Activated naive CD8-positive, alpha-beta T cell treated with anti-CD3 and anti-CD28 coated beads, Interleukin-2, amount 10 ng/mL, durations not matched to agents 7 days and 5 days (primary cell): ENCODE measurements around the gene SHISA4. TPM values are rescaled to one million over a fixed set of nuclear protein-coding genes. Genes with fewer than 3 reads are reported as not detected.
A peak's percentile ranks its signal among the peaks of the same experiment; 100 is the strongest.

Source experiments
- ATAC-seq: fragments of 150-1000 bp; cut with Tn5 transposase; one replicate; pipeline ENCODE4 v1.10.0; 2021; ENCODE audit warnings: low read depth, moderate library complexity
- POLR2A ChIA-PET: fragments of 350-600 bp; sonication (Branson Sonifier 250); formaldehyde crosslinking; loops from one replicate; lab custom pipeline; 2021; ENCODE audit warnings: antibody characterized with exemption; lab: Charles Lee
- DNase-seq: peaks from one replicate; pipeline ENCODE4 v3.0.0; 2021
- H3K27ac Mint-ChIP-seq: one replicate; pipeline ENCODE4 v1.8.0; 2022; ENCODE audit warnings: mild to moderate bottlenecking, mixed read lengths
- H3K27me3 Mint-ChIP-seq: one replicate; pipeline ENCODE4 v1.8.0; 2022; ENCODE audit warnings: mild to moderate bottlenecking, moderate library complexity, mixed read lengths
- H3K36me3 Mint-ChIP-seq: one replicate; pipeline ENCODE4 v1.8.0; 2021; ENCODE audit warnings: mild to moderate bottlenecking, mixed read lengths
- H3K4me1 Mint-ChIP-seq: one replicate; pipeline ENCODE4 v1.8.0; 2021; ENCODE audit warnings: mixed read lengths
- H3K4me3 Mint-ChIP-seq: one replicate; pipeline ENCODE4 v1.8.0; 2022; ENCODE audit warnings: mild to moderate bottlenecking, moderate library complexity, mixed read lengths
- H3K9me3 Mint-ChIP-seq: one replicate; pipeline ENCODE4 v1.8.0; 2021; ENCODE audit warnings: mixed read lengths
- total RNA-seq, 2 experiments: library from RNA; stranded (reverse); gene quantifications; one replicate each; pipeline ENCODE4 v1.2.3, GENCODE V29; 2021

Gene SHISA4
- total RNA-seq, 2 experiments from 2014 or later = 0.23 TPM; not detected in 1

GRCh38 chr1:201886103-201886885 lies 2.4 kb upstream of the SHISA4 start:
- peaks cover 2% of the 10 kb centered on the region for H3K4me1 Mint-ChIP-seq
- no peaks in the 10 kb centered on the region for H3K9me3 Mint-ChIP-seq
- no peak overlapping the region for H3K4me3 Mint-ChIP-seq
- no peaks in the 10 kb centered on the region for H3K36me3 Mint-ChIP-seq
- no peak for DNase-seq
- H3K27me3 Mint-ChIP-seq = peaks cover 34% of the 10 kb centered on the region
- POLR2A ChIA-PET = interaction anchor here (1.4 kb wide), 1 partner anchor 9 kb away, joined by 4 read pairs; no protein-coding TSS in a partner anchor
- ATAC-seq = no peak
- H3K27ac Mint-ChIP-seq = no peak overlapping the region

- ATAC-seq (no peak), DNase-seq (no peak)
- H3K27ac Mint-ChIP-seq = no peak overlapping the region
- peaks cover 2% of the 10 kb centered on the region for H3K4me1 Mint-ChIP-seq
- H3K9me3 Mint-ChIP-seq = no peaks in the 10 kb centered on the region
- no peaks in the 10 kb centered on the region for H3K36me3 Mint-ChIP-seq
- H3K27me3 Mint-ChIP-seq = peaks cover 41% of the 10 kb centered on the region
- POLR2A ChIA-PET = interaction anchor here (1.4 to 1.5 kb wide), 2 partner anchors 8 to 15 kb away, joined by 3 to 4 read pairs; no protein-coding TSS in a partner anchor
- H3K4me3 Mint-ChIP-seq = no peak overlapping the region
These were observed 1.4 kb upstream of the SHISA4 start for GRCh38 chr1:201887116-201887866.

GRCh38 chr1:201889090-201889968 lies 631 bp downstream of the SHISA4 start:
- Mint-ChIP-seq H3K27me3 (peaks cover 50% of the 10 kb centered on the region), H3K4me1 (peaks cover 2% of the 10 kb centered on the region), H3K27ac (no peak overlapping the region), H3K4me3 (peak overlapping the region; percentile 41), H3K36me3 (no peaks in the 10 kb centered on the region), H3K9me3 (no peaks in the 10 kb centered on the region)
- DNase-seq = no peak
- POLR2A ChIA-PET = no interaction called here
- ATAC-seq = no peak

GRCh38 chr1:201890223-201890622 lies 1.5 kb downstream of the SHISA4 start:
- Mint-ChIP-seq H3K36me3 (no peaks in the 10 kb centered on the region), H3K27ac (no peak overlapping the region), H3K9me3 (no peaks in the 10 kb centered on the region), H3K4me1 (peaks cover 2% of the 10 kb centered on the region), H3K27me3 (peaks cover 50% of the 10 kb centered on the region), H3K4me3 (no peak overlapping the region)
- ATAC-seq (no peak), DNase-seq (no peak)
- POLR2A ChIA-PET = no interaction called here

- POLR2A ChIA-PET = no interaction called here
- H3K4me1 Mint-ChIP-seq = peaks cover 3% of the 10 kb centered on the region
- no peak overlapping the region for H3K27ac Mint-ChIP-seq
- peaks cover 47% of the 10 kb centered on the region for H3K27me3 Mint-ChIP-seq
- no peaks in the 10 kb centered on the region for H3K36me3 Mint-ChIP-seq
- no peak overlapping the region for H3K4me3 Mint-ChIP-seq
- DNase-seq (no peak), ATAC-seq (no peak)
- no peaks in the 10 kb centered on the region for H3K9me3 Mint-ChIP-seq
These were observed 2.2 kb downstream of the SHISA4 start for GRCh38 chr1:201890806-201891450.

GRCh38 chr1:201891451-201892045 lies 2.9 kb downstream of the SHISA4 start:
- H3K9me3 Mint-ChIP-seq = no peaks in the 10 kb centered on the region
- DNase-seq (no peak), ATAC-seq (no peak)
- no peak overlapping the region for H3K4me3 Mint-ChIP-seq
- H3K27ac Mint-ChIP-seq = no peak overlapping the region
- peaks cover 47% of the 10 kb centered on the region for H3K27me3 Mint-ChIP-seq
- no peaks in the 10 kb centered on the region for H3K36me3 Mint-ChIP-seq
- POLR2A ChIA-PET = no interaction called here
- H3K4me1 Mint-ChIP-seq = peaks cover 10% of the 10 kb centered on the region

GRCh38 chr1:201892211-201892610 lies 3.5 kb downstream of the SHISA4 start:
- no peak overlapping the region for H3K4me3 Mint-ChIP-seq
- no peaks in the 10 kb centered on the region for H3K36me3 Mint-ChIP-seq
- DNase-seq (no peak), ATAC-seq (no peak)
- H3K27me3 Mint-ChIP-seq = peaks cover 40% of the 10 kb centered on the region
- no peaks in the 10 kb centered on the region for H3K9me3 Mint-ChIP-seq
- H3K4me1 Mint-ChIP-seq = peaks cover 10% of the 10 kb centered on the region
- POLR2A ChIA-PET = interaction anchor here (1.1 kb wide), 1 partner anchor 9 kb away, joined by 3 read pairs; no protein-coding TSS in a partner anchor
- no peak overlapping the region for H3K27ac Mint-ChIP-seq

GRCh38 chr1:201893431-201893830 lies 4.7 kb downstream of the SHISA4 start:
- no peak for DNase-seq
- Mint-ChIP-seq H3K36me3 (no peaks in the 10 kb centered on the region), H3K27ac (no peak overlapping the region), H3K9me3 (no peaks in the 10 kb centered on the region), H3K27me3 (peaks cover 30% of the 10 kb centered on the region), H3K4me3 (no peak overlapping the region), H3K4me1 (peaks cover 10% of the 10 kb centered on the region)
- no peak for ATAC-seq
- POLR2A ChIA-PET = no interaction called here

GRCh38 chr1:201894343-201895119 lies 5.8 kb downstream of the SHISA4 start:
- H3K27me3 Mint-ChIP-seq = peaks cover 28% of the 10 kb centered on the region
- peaks cover 10% of the 10 kb centered on the region for H3K4me1 Mint-ChIP-seq
- H3K4me3 Mint-ChIP-seq = no peak overlapping the region
- POLR2A ChIA-PET = interaction anchor here (1.2 kb wide), 1 partner anchor 8 kb away, joined by 4 read pairs; no protein-coding TSS in a partner anchor
- ATAC-seq (no peak), DNase-seq (no peak)
- H3K27ac Mint-ChIP-seq = no peak overlapping the region
- no peaks in the 10 kb centered on the region for H3K9me3 Mint-ChIP-seq
- H3K36me3 Mint-ChIP-seq = no peaks in the 10 kb centered on the region

- ATAC-seq = no peak
- Mint-ChIP-seq H3K27ac (no peak overlapping the region), H3K9me3 (no peaks in the 10 kb centered on the region), H3K4me1 (peaks cover 10% of the 10 kb centered on the region), H3K27me3 (peaks cover 25% of the 10 kb centered on the region), H3K4me3 (no peak overlapping the region), H3K36me3 (no peaks in the 10 kb centered on the region)
- POLR2A ChIA-PET = interaction anchor here (1.2 to 1.6 kb wide), 3 partner anchors 8 to 79 kb away, joined by 4 to 10 read pairs (median 6); partner anchors contain the start of gene TIMM17A
- peak; percentile 33 for DNase-seq
These were observed 6.5 kb downstream of the SHISA4 start for GRCh38 chr1:201895120-201895665.
